ENCODE data around the gene TMEM132A.

TMEM132A gene, protein sequence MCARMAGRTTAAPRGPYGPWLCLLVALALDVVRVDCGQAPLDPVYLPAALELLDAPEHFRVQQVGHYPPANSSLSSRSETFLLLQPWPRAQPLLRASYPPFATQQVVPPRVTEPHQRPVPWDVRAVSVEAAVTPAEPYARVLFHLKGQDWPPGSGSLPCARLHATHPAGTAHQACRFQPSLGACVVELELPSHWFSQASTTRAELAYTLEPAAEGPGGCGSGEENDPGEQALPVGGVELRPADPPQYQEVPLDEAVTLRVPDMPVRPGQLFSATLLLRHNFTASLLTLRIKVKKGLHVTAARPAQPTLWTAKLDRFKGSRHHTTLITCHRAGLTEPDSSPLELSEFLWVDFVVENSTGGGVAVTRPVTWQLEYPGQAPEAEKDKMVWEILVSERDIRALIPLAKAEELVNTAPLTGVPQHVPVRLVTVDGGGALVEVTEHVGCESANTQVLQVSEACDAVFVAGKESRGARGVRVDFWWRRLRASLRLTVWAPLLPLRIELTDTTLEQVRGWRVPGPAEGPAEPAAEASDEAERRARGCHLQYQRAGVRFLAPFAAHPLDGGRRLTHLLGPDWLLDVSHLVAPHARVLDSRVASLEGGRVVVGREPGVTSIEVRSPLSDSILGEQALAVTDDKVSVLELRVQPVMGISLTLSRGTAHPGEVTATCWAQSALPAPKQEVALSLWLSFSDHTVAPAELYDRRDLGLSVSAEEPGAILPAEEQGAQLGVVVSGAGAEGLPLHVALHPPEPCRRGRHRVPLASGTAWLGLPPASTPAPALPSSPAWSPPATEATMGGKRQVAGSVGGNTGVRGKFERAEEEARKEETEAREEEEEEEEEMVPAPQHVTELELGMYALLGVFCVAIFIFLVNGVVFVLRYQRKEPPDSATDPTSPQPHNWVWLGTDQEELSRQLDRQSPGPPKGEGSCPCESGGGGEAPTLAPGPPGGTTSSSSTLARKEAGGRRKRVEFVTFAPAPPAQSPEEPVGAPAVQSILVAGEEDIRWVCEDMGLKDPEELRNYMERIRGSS

DNA sequence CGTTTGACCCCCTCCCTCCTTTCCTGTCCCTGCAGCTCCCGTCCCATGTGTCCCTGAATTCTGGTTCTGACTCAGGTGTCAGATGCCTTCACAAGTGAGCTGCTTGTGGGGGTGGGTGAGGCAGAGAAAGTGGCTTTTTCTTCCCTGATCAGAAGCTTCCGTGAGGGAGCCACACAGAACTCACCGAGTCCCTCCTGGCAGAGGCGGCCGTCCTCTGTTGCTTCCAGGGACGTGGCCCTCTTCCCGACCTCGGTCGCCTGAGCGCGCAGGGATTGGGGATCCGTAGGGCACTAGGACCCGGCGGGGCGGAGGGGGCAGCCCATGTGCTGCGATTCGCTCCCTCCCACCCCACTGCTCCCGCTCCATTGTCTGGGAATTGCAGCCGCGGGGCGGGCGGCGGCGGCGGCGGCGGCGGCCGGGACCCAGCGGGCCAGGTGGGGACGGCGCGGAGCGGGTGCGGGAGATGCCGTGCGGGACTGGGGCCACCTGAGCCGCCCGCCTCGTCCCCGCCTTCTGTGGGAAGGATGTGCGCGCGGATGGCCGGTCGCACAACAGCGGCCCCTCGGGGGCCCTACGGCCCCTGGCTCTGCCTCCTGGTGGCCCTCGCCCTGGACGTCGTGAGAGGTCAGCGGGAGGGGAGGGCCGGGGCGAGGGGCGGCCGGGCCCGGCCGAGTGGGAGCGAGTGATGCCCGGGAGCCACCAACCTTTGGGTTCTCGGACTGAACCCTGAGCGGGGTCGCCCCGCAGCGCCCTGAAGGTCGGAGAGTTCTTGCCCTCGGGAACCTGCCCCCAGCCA, at the start of gene TMEM132A:
TMEM132A (plus strand) TSS at position 351 of the 796 bp plus-strand sequence; CDS start at position 525, 174 bp downstream.
- peak; percentile 45 to 67 for DNase-seq

DNA sequence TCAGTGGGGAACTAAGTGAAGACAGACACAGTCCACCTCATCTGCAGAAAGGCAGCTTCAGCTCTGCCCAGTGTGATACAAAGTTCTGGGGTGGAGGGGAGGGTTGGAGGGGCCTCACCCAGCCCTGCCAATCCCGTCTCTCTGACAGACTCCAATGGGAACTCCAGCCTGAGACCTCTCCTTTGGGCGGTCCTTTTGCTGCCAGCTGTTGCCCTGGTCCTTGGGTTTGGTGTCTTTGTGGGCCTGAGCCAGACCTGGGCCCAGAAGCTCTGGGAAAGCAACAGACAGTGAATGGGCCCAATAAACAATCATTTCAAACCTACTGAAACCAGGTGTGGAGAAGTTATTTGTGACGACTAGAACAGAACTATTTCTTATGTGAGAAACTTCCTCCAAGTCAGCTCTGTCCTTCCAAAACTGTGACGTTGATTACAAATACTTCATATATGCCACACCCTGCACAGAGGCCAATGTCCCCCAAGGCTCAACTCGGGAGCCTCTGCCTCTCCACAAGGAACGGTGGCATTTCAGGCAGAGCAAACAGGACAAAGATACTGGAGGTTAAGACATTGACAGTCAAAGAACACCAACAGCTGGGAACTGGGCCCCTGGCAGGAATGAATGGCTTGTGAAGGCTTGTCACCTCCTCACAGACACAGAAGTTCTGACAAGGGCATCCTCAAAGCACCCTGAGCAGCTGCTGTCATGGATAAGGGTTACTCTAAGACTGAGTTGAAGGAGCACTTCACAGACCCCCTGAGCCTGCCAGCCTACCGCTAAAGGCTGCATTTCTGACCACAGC, 48.7 kb upstream of the TMEM132A start:
- peak in 1 of 2 experiments; percentile 36 for DNase-seq

DNA sequence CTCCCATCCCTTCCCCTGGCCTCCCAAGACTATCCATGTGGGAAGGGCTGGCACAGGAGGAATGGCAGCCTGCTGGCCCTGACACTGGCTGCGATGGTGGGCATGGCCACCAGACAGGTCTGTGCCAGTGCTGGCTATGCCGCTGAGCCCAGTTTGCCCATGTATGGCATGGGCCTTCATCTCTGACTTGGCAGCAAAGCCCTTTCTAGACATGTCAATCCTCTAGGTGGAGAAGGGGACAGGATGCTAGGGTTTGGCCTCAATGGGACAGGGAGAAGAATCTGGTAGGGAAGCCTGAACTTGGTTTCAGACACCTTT, 48.1 kb upstream of the TMEM132A start:
- DNase-seq = no peak

DNA sequence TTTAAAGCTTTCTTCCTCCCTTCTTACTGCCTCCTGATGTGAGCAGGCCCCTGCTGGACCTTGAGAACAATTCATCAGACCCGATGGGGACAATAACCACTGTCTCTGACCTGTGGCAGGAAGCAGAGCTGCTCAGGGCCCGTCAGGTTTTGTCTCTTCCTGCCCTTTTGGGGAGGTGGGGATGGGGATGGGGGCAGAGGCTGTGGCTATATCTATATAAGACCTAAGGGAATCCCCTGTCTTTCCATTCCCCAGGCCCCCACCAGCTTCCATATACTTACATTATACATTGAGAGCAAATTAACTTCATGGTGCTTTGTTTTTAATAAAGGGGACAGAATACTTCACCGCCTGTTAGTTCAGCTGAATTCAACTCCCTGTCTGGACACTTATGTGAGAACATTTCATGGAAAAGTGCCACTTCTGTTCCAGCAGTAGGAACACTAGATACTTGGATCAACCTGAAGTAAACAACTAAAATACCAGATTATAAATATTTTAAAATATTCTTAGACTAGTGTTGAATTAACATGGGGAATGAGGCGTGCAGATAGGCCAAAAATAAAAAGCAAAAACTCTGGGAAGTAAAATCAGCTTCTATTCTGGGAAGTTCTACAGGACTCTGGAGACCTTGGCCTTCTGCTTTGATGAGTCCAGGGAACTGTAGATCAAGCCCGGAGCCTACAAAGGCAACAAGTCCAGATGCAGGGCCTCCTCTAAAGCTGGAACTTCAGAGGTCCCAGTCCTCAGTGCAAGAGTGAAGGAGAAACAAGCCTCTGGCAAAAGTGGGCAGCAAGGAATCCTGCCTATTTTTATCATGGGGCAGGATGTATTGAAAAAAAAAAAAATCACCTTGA, 45.8 kb upstream of the TMEM132A start:
- DNase-seq = no peak

DNA sequence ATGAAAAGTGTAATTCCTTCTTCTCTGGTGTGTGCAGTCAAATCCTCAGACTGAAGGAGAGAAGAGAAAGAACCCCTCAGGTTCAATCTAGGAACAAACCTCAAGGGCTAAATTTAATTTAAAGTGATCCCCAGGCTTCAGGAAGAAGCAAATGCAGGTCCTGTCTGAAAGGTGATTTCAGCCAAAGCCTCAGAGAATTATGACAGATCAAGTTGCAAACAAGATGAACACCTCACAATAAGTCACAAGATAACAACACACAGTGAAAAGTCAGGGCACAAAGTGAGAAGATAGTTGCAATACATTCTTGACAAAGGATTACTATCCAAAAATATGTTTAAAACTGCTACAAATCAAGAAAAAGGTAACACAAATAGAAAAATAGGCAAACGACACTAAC, 45.2 kb upstream of the TMEM132A start:
- DNase-seq = no peak

DNA sequence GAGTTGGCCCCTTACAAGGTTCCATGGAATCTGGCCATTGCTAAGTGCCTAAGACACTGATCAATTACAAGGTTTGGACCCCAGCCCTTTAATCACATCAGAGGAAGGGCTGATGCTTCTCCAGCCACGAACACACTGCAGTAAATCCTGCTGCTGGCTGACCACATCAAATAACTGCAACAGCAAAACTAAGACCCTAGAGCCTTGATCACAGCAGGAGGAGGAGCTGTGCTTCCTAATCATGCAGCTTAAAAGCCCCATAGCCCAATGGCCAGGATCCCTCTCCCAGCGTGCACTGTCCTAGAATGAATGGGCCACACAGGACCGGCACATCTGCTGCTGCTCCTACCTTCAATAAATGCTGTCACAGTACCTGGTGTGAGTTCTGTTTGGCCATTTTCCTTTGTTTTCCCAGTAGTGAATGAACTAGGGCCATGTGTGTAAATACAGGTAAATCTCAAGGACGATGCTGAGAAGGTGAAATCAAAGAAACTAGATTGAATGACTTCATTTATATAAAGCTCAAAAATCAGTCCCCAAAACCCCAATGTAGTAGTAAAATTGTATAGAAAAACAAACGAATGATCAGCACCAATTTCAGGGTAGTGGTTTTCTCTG, 44.2 kb upstream of the TMEM132A start:
- no peak for DNase-seq

DNA sequence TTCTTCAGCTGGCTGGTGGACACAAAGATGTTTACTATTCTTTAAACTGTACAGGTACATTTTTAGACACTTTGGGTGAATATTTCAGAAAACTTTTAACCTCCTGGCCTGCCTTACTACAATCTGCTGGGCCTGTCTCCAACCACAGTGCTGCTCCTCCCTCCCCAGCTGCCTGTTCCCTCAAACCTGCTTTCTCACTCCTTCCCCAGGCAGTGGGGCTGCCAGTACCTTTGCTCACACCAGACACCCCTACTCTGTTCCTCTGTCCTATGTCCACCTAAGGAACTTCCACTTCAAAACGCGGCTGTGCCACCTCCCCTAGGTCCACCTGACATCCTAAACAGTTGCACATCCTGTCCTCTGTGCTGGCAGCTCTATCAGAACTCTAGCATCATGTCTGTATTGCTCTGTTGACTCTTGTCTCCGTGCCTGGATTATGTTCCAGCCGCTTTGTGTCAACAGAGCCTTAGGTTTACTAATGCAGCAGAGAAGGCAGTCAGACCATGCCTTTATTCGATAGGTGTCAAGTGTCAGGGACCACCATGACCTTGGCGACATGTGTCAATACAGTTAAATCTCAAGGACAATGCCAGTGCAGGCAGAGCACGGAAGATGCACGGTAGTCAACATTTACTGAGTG, 43.5 kb upstream of the TMEM132A start:
- DNase-seq = no peak

DNA sequence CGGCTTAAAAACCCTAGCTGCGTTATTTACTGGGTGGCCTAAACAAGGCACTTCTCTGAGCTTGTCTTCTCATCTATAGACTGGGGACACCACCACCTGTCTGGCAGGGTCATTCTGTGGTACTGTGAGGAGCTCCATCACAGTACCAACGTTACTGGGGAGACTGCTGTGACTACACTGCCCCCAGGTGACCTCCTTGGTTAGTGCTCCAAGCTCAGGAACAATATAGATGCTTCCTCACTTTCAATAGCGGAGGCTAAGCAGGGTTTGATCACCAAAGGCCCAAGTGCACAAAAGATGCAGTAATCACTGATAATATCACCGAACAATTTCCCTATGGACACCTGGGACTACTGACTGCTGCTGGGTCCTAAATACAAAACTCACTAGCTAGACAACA, 36.7 kb upstream of the TMEM132A start:
- peak; percentile 51 to 78 for DNase-seq

DNA sequence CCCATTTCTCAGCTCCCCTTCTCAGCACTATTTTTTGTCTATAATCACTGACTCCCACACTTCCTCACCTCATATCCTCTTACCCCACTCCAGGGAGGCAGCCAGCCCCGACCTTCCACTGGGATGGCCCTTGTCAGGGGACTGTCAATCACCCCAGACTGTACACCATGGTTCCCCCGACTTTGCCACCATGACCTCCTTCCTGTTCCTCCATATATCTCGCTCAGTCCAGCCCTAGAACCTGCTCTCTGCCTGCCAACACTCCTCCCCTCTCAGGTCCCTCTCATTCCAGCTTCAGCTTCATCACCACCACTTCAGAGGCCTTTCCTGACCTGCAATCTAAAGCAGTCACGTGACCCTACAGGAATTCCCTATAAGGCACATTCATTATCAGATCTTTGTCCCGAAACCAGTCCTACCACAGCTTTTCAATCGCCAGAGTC, 34.4 kb upstream of the TMEM132A start:
- no peak for DNase-seq

DNA sequence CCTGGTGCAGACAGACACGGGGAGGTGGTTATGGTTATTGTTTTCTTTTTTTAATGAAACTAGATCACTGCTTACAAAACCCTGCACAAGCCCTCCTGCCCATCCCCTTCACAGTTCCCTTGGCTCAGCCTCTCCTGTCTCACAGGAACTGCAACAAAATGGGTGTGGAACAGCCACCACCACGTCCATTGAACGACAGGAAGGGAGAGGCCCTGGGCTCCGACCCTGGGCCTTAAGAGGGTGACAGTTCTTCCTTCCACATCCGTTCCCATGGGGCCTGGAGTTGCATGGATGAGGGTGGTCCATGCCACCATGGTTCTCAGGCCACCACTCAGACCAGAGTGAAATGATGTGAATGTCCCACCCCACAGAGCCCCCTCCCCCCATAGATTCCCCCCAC, 33.6 kb upstream of the TMEM132A start:
- no peak for DNase-seq

DNA sequence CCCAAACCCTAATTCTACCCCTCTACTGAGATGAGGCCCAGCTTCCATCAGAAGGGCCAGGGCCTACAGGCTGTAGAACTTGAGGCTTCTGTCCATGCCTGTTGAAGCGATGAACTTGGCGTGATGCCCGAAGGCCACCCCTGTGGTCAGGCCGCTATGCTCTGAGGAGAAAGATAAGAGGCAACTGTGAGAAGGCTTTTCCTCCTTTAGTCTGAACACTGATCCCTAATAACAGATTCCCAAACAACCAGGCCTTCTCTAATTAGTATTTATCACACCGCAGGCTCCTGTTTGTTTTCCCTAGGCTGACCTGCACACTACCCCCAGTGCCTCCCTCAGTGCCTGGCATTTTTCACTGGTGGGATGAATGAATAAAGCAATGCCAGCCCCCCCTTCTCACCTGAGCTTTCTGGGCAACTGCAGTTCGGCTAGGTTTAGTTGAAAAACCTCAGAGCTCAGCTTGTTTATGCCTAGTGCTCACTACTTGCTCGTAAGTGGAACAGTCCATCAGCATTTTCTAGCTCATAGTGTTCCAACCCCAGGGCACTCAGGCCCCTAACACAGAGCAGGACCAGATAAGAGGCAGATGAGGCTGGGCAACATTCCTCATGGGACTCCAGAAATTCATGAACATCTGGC, 33.0 kb upstream of the TMEM132A start:
- no peak for DNase-seq

DNA sequence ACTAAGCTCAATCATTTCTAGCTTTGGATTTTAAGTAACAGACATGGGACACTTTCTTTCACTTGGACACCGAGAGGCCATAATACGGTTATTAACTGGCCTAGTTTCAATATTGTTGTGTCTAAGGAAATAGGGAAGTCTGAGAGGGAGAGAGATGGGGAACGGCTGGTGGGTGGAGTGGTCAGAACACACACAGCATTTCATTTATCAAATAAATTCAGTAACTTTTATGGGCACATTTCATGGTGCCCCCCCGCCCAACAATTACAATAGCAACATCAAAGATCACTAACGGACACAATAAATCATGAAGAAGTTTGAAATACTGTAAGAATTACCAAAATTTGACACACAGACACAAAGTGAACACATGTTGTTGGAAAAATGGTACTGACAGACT, 28.6 kb upstream of the TMEM132A start:
- no peak for DNase-seq

DNA sequence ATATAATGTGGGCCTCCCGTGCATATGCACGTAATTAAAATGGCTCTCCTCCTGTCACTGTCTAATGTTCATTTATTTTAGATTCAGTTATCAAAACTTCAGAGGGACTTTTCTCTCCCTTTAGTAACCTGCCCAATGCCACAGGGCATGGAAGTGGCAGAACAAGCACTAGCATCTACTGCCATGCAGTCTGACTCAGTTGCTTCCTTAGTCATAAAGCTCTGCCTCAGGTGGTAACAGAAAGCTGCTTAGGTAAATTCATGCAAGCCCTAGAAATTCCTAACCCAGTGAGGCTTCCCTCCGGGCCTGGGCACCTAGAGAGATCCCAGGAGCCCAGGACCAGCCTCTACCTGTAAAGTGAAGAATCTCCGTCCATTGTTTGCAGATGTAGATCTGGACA, 26.8 kb upstream of the TMEM132A start:
- DNase-seq = no peak

DNA sequence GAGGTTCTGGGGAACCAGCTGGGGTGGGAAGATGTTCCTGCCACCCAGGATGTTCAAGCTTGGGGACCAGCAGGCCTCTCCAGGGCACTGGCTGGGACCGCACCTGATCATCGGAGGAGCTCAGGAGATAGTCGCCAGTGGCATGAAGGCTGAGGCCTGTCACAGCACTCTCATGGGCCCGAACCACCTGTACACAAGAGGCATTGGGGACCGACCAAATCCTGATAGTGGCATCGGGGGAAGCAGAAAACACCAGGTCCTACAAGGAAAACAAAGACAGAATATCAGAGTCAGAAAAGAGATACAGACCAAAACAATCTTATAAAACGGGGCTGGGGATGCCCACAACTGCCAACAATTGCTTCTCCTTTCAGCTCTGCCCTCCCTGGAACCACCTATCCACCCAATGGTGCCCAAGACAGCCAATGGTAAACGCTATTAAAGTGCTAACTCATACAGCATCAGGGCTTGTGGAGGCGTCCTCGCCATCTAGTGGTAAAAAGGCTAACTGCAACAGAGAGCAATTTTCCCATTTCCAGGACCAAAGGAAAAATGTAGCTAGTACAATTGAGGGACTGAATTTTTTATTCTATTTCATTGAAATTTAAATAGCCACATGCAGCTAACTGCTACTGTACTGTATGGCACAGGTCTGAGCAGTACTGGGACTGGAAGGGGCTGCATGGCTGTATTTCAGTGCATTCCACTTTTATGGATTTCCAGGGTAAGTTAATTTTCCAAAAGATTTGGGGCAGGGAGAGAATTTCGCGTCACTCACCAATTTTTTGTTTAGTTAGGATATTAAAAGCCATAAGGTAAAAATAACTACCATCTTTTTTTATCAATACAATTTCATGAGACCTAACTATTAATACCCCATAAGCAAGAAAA, 25.0 kb upstream of the TMEM132A start:
- peak in 1 of 2 experiments; percentile 48 for DNase-seq

DNA sequence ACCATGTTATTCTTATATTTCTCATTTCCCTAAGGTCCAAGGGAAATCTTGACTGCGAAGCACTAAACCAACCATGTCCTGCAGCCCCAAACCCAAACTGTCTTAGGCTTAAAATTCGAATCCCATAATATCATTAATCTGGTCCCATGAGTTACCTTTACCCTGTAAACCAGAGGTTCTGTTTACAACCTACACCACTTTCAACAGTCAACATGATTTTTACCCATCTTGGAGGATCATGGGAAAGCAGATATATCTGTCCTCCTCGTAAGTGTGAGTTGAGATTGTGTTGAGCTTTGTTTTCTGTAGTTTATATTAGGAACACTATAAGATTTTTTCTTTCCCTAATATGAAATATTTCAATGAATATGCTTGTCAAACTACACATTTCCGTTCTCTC, 24.3 kb upstream of the TMEM132A start:
- no peak for DNase-seq

DNA sequence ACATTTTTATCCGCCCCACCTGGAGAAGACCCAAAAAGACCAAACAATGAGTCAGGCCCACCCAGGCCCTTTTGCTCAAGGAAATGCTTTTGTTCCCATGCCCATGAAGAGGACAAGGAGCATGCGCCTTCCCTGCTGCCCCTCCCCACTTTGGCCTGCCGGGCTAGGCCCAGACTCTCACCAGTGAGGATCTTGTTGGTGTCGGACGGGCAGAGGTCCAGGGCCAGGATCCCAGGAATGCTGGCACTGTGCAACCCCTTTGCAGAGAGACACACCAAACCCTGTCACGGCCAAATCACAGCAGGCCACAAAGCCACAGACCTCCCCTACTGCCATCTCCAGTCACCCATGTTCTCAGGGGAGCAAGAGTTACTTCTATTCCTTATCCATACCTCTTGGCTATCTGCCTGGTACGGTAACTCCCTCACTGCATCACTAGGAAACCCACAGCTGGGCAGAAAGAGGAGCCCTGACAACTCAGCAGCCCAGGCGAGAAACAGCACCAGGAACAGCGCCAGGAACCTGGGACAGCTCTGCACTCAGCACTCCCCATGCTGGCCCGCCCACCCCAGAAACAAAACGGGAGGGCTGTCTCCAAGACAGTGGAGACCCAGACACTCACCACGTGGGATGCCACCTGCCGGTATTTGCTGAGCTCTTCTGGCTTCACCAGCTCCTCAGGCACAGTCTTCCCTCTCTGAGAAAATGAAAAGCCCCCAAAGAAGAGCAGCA, 23.4 kb upstream of the TMEM132A start:
- DNase-seq = no peak

DNA sequence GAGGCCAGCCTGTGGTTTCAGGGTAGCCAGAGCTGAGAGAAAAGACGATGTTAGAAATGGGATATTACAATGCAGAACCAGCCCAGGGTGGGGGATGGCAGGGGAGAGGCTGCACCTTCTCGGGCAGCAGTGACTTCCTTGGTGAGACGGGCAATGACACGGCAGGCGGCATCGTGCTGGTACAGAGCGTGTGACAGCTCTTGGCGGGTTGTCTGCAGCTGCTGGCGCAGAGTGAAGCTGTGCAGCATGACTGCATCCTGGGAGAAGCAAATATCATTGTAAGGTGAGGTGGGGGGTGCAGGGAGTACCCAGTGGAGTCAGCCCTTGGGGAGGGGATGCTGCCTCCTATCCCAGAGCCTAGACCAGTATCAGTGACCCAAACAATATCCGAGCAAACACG, 21.6 kb upstream of the TMEM132A start:
- DNase-seq = no peak

DNA sequence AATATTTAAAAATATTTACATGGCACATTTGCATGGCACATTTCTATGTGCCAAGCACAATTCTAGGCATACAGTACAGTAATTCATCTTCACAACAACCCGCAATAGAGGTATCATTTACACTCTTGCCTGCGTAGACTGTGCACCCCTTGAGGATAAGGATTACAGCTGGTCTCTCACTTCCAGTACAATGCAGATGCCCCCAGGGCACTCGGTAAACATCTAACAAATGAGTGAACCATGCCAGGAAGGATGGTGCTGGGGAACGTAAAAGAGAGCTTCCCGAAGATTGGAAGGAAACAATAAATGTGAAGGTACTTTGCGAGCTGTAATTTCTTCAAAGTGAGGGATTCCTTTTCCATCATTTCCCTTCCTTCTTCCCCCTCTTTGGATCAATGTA, 19.2 kb upstream of the TMEM132A start:
- DNase-seq = no peak

Data from NCI-H524 (cell line).